ENCODE results near the gene TNFRSF6B. TPM values are rescaled to one million over a fixed set of nuclear protein-coding genes. Genes with fewer than 3 reads are reported as not detected.

Gene TNFRSF6B
- total RNA-seq, 1 donor from 2014 or later = 119 TPM

- H3K4me3 ChIP-seq = peak overlapping the region in 1 of 2 donors; percentile 80
- intact Hi-C loops (cut with DNase I) = loop anchor here (2.0 kb wide), 1 partner anchor 23 kb away; no protein-coding TSS in a partner anchor
- peaks cover 30 to 36% of the 10 kb centered on the region in 2 donors for H3K36me3 ChIP-seq
- peak in 1 of 2 donors; percentile 58 for DNase-seq (ENCODE audit: low spot score in 2 of 2)
- H3K4me1 ChIP-seq = peaks cover 6 to 14% of the 10 kb centered on the region in 2 donors
- no peaks in the 10 kb centered on the region for H3K9me3 ChIP-seq
- no peaks in the 10 kb centered on the region for H3K27me3 ChIP-seq
- peak overlapping the region; percentile 86 to 94 for H3K27ac ChIP-seq
- no peak for TF ChIP-seq CTCF (IDR thresholded peaks at IDR 0.05)
These were observed 9.7 kb downstream of the TNFRSF6B start for GRCh38 chr20:63706027-63706695.

- intact Hi-C loops (cut with DNase I) = loop anchor here (1.0 to 2.0 kb wide), 2 partner anchors 24 to 49 kb away; partner anchors contain the start of gene RTEL1
- H3K9me3 ChIP-seq = no peaks in the 10 kb centered on the region
- peaks cover 6 to 14% of the 10 kb centered on the region in 2 donors for H3K4me1 ChIP-seq
- peak in 1 of 2 donors; percentile 70 for DNase-seq (ENCODE audit: low spot score in 2 of 2)
- H3K27me3 ChIP-seq = no peaks in the 10 kb centered on the region
- TF ChIP-seq CTCF (IDR thresholded peaks at IDR 0.05) = no peak
- peak overlapping the region; percentile 80 to 88 for H3K4me3 ChIP-seq
- peak overlapping the region; percentile 86 to 94 for H3K27ac ChIP-seq
- H3K36me3 ChIP-seq = peaks cover 32 to 38% of the 10 kb centered on the region in 2 donors
These were observed 10.6 kb downstream of the TNFRSF6B start for GRCh38 chr20:63706852-63707557.

GRCh38 chr20:63707558-63708300 is 11.3 kb downstream of the TNFRSF6B start, which contains the start of the genes ARFRP1 and ZGPAT:
TSS of gene ARFRP1 (minus strand) at chr20:63707976. CDS start at chr20:63707091, 885 bp downstream.
TSS of gene ZGPAT (plus strand) at chr20:63708039. CDS start at chr20:63708581, 542 bp downstream.
- intact Hi-C loops (cut with DNase I) = loop anchor here (1.0 to 2.0 kb wide), 3 partner anchors 25 to 49 kb away; partner anchors contain the start of genes RTEL1 and SLC2A4RG
- H3K36me3 ChIP-seq = peaks cover 33 to 45% of the 10 kb centered on the region in 2 donors
- no peak for TF ChIP-seq CTCF (IDR thresholded peaks at IDR 0.05)
- H3K27ac ChIP-seq = peak within 1 kb of the TSS; percentile 86 to 94
- DNase-seq (ENCODE audit: low spot score in 2 of 2) = peak in 1 of 2 donors; percentile 94
- no peaks in the 10 kb centered on the region for H3K27me3 ChIP-seq
- peaks cover 6 to 14% of the 10 kb centered on the region in 2 donors for H3K4me1 ChIP-seq
- H3K9me3 ChIP-seq = no peaks in the 10 kb centered on the region
- peak within 1 kb of the TSS; percentile 80 to 88 for H3K4me3 ChIP-seq

- H3K36me3 ChIP-seq = peaks cover 32 to 51% of the 10 kb centered on the region in 2 donors
- no peak for DNase-seq (ENCODE audit: low spot score in 2 of 2)
- H3K27me3 ChIP-seq = no peaks in the 10 kb centered on the region
- TF ChIP-seq CTCF (IDR thresholded peaks at IDR 0.05) = no peak
- peaks cover 6 to 14% of the 10 kb centered on the region in 2 donors for H3K4me1 ChIP-seq
- H3K4me3 ChIP-seq = peak overlapping the region; percentile 80 to 88
- peak overlapping the region; percentile 86 to 94 for H3K27ac ChIP-seq
- H3K9me3 ChIP-seq = no peaks in the 10 kb centered on the region
- intact Hi-C loops (cut with DNase I) = loop anchor here (2.0 kb wide), 1 partner anchor 30 kb away; the partner anchor contains the start of gene SLC2A4RG
These were observed 12.1 kb downstream of the TNFRSF6B start for GRCh38 chr20:63708301-63709148.
